HepG2 (cell line): ENCODE results near the gene PSAP. TPM values are rescaled to one million over a fixed set of nuclear protein-coding genes. Genes with fewer than 3 reads are reported as not detected.
"Not testable (repeated sequence)": the region's sequence is repeated elsewhere in the genome, so short reads cannot be mapped to it uniquely, and the experiment has no call there.

Experiments
- ATAC-seq: fragments of 200-7000 bp; cut with Tn5 transposase; 3 replicates; pipeline ENCODE4 v1.9.1; 2020; ENCODE audit warnings: mild to moderate bottlenecking, moderate library complexity
- BruUV-seq: library from RNA; stranded (reverse); fragments of 400-500 nt; replicated peaks from 2 replicates; lab custom pipeline; 2021; lab: Mats Ljungman, UMichigan
- CTCF ChIA-PET: fragments of 300-600 bp; formaldehyde crosslinking; extraction: SDS; loops from one replicate; lab custom pipeline; 2021; ENCODE audit warnings: low total read pairs, inconsistent platforms, low intra/inter-chr PET ratio; lab: Yijun Ruan, JAX
- POLR2A ChIA-PET: fragments of 350-600 bp; sonication (Branson Sonifier 250); formaldehyde crosslinking; loops from one replicate; lab custom pipeline; 2020; ENCODE audit warnings: antibody characterized with exemption, inconsistent platforms; lab: Yijun Ruan, JAX
- DNase-seq: peaks from one replicate; pipeline ENCODE4 v3.0.0-alpha.2; 2015; ENCODE audit warnings: low spot score
- FAIRE-seq: peaks from 3 replicates; lab custom pipeline; 2011; peaks lifted over from hg19 to GRCh38; lab: Jason Lieb, UNC
- H2AFZ ChIP-seq: one replicate; pipeline ENCODE4 v1.6.1; 2011; ENCODE audit warnings: low read length, inconsistent platforms
- H3K27ac ChIP-seq: fragments of 300-600 bp; 3 replicates; pipeline ENCODE4 v1.8.0; 2011; ENCODE audit warnings: mixed run types, mild to moderate bottlenecking, mixed read lengths, low read length, inconsistent platforms; ENCODE audit not compliant: insufficient read depth; ENCODE audit errors: extremely low read length
- H3K27me3 ChIP-seq, 2 experiments: fragments of 200-600 bp in 1 of 2; 2 replicates in 1 of 2; 3 replicates in 1 of 2; pipeline versions ENCODE4 v1.6.0 to v1.8.0; 2011; ENCODE audit warnings: low read length in 2 of 2, mild to moderate bottlenecking in 2 of 2, moderate library complexity in 2 of 2, inconsistent platforms in 1 of 2; ENCODE audit not compliant: insufficient read depth in 2 of 2, control insufficient read depth in 1 of 2
- H3K36me3 ChIP-seq, 2 experiments: fragments of 200-600 bp in 1 of 2; replicated peaks in 1 of 2; 2 replicates in 1 of 2; 3 replicates in 1 of 2; pipeline versions ENCODE4 v1.5.1 to v1.8.0; 2011; ENCODE audit warnings: low read length in 2 of 2, inconsistent platforms in 1 of 2; ENCODE audit not compliant: insufficient read depth in 2 of 2, control insufficient read depth in 1 of 2
- H3K4me1 ChIP-seq: 2 replicates; pipeline ENCODE4 v1.5.1; 2012; ENCODE audit warnings: low read length, inconsistent platforms; ENCODE audit not compliant: insufficient read depth
- H3K4me2 ChIP-seq: 2 replicates; pipeline ENCODE4 v1.6.0; 2011; ENCODE audit warnings: low read depth, low read length, inconsistent platforms
- H3K4me3 ChIP-seq, 3 experiments: fragments of 200-600 bp in 1 of 3; sonication (generic), shearing (Covaris generic) in 1 of 3; replicated peaks in 1 of 3; 2 replicates each; pipeline ENCODE4 v1.5.1; 2011 to 2016; ENCODE audit warnings: low read length in 3 of 3, inconsistent platforms in 2 of 3, low read depth in 2 of 3, mild to moderate bottlenecking in 2 of 3, control low read depth in 1 of 3, mixed read lengths in 1 of 3; ENCODE audit not compliant: insufficient read depth in 1 of 3
- H3K79me2 ChIP-seq: one replicate; pipeline ENCODE4 v1.6.1; 2011; ENCODE audit warnings: low read length, inconsistent platforms; ENCODE audit not compliant: insufficient read depth
- H3K9ac ChIP-seq: 2 replicates; pipeline ENCODE4 v1.6.0; 2011; ENCODE audit warnings: mild to moderate bottlenecking, low read depth, low read length, inconsistent platforms; ENCODE audit not compliant: insufficient read depth
- H3K9me3 ChIP-seq: 2 replicates; pipeline ENCODE4 v1.5.1; 2012; ENCODE audit warnings: mild to moderate bottlenecking, low read length
- H4K20me1 ChIP-seq: 2 replicates; pipeline ENCODE4 v1.6.0; 2011; ENCODE audit warnings: inconsistent platforms, mild to moderate bottlenecking, low read length, moderate library complexity; ENCODE audit not compliant: insufficient read depth
- ATF7 ChIP-seq, 2 experiments: fragments of 450-650 bp in 1 of 2; sonication (generic) in 1 of 2; formaldehyde crosslinking in 1 of 2; IDR thresholded peaks; 2 replicates each; pipeline versions ENCODE4 v1.4.0 to v1.6.1; 2016 to 2020; ENCODE audit warnings: antibody characterized with exemption in 1 of 2, mild to moderate bottlenecking in 1 of 2, missing genetic modification reagents in 1 of 2
- BCL6 ChIP-seq: IDR thresholded peaks from 2 replicates; pipeline ENCODE4 v1.6.1; 2016; ENCODE audit warnings: missing genetic modification reagents, missing compliant biosample characterization
- WIZ ChIP-seq: sonication (generic); formaldehyde crosslinking; IDR thresholded peaks from 2 replicates; pipeline ENCODE4 v1.5.1; 2020; ENCODE audit warnings: mild to moderate bottlenecking, missing genetic modification reagents
- ZNF263 ChIP-seq: sonication (generic); formaldehyde crosslinking; IDR thresholded peaks from 2 replicates; pipeline ENCODE4 v1.4.0; 2020; ENCODE audit warnings: missing genetic modification reagents
- ZNF691 ChIP-seq: sonication (generic); formaldehyde crosslinking; IDR thresholded peaks from 2 replicates; pipeline ENCODE4 v1.4.0; 2020; ENCODE audit warnings: missing genetic modification reagents, low read depth, mild to moderate bottlenecking, borderline replicate concordance
- ZNF709 ChIP-seq: sonication (generic); formaldehyde crosslinking; IDR thresholded peaks from 2 replicates; pipeline ENCODE4 v1.5.0; 2020; ENCODE audit warnings: mild to moderate bottlenecking, missing genetic modification reagents
- ZNF839 ChIP-seq: sonication (generic); formaldehyde crosslinking; IDR thresholded peaks from 2 replicates; pipeline ENCODE4 v1.4.0; 2020; ENCODE audit warnings: missing genetic modification reagents, mild to moderate bottlenecking, borderline replicate concordance
- WGBS: methylation state at CpG from one replicate; pipeline ENCODE4 v1.1.6; 2017; ENCODE audit warnings: low lambda C conversion rate; 5-methylcytosine and 5-hydroxymethylcytosine counted together
- in situ Hi-C: cut with HindIII; loops from 2 replicates; pipeline ENCODE4 v1.10.0; 2017; ENCODE audit warnings: low pct_unique_long_range_greater_than_20kb; ENCODE audit not compliant: extremely low pct_ligation_motif_present
- intact Hi-C: fragments of 100-400 bp; cut with micrococcal nuclease; formaldehyde crosslinking; loops from one replicate; pipeline ENCODE4 v1.10.0; 2022; ENCODE audit not compliant: unreplicated experiment
- polyA plus RNA-seq, 8 experiments: library from polyadenylated mRNA; depleted of rRNA in 3 of 8; stranded (reverse) in 7 of 8; unstranded in 1 of 8; fragments of >200 nt; fragmentation: Illumina TruSeq in 4 of 8; extraction: Trizol in 4 of 8; gene quantifications; 2 replicates each; pipeline versions ENCODE4 v1.2.1 to v1.2.3, GENCODE V29; 2011 to 2016; ENCODE audit warnings: low read depth in 4 of 8, missing spikeins in 1 of 8, mixed read lengths in 1 of 8; ENCODE audit not compliant: insufficient read depth in 1 of 8
- total RNA-seq, 5 experiments: library from RNA; depleted of rRNA; stranded (reverse); fragments of >200 nt; fragmentation: Illumina TruSeq; extraction: Trizol; gene quantifications; 2 replicates each; pipeline ENCODE4 v1.2.3, GENCODE V29; 2016; ENCODE audit warnings: low read depth in 1 of 5

The PSAP gene
- total and polyA plus RNA-seq, 2 of the 13 experiments (the other 11 are each of a cell fraction or from before 2014, with no cell fraction given): 323 to 643 TPM

GRCh38 chr10:71874680-71875354 lies 23.8 kb upstream of the PSAP start:
- H3K4me2 ChIP-seq, H3K9me3 ChIP-seq, ATAC-seq, BruUV-seq, H3K27ac ChIP-seq, H4K20me1 ChIP-seq, intact Hi-C loops, H3K9ac ChIP-seq, H2AFZ ChIP-seq, H3K36me3 ChIP-seq, DNase-seq, CTCF ChIA-PET, H3K27me3 ChIP-seq, POLR2A ChIA-PET, in situ Hi-C loops, H3K4me3 ChIP-seq, H3K79me2 ChIP-seq, FAIRE-seq: not testable (repeated sequence)
- peak; percentile 47; the same call in 1 of the 2 replicates for TF ChIP-seq BCL6 (CRISPR knock-in tag)
- peaks cover 31% of the 10 kb centered on the region for H3K4me1 ChIP-seq
- 42% methylated on average over 12 of the region's 13 CpGs for WGBS

- FAIRE-seq: no peak
- Histone ChIP-seq H3K27ac (no peak overlapping the region), H4K20me1 (no peaks in the 10 kb centered on the region), H3K9me3 (no peaks in the 10 kb centered on the region), H3K4me2 (no peak overlapping the region), H3K79me2 (no peaks in the 10 kb centered on the region), H3K4me3 (no peak overlapping the region), H3K9ac (no peak overlapping the region), H3K27me3 (peaks cover 0 to 7% of the 10 kb centered on the region in 2 experiments; a peak in 2 of 5 replicates), H3K36me3 (no peaks in the 10 kb centered on the region), H3K4me1 (peaks cover 30% of the 10 kb centered on the region), H2AFZ (no peak overlapping the region)
- BruUV-seq: no TSS peak
- no peak for DNase-seq
- intact Hi-C loops: no loop called here
- POLR2A ChIA-PET: no interaction called here
- in situ Hi-C loops: no loop called here
- CTCF ChIA-PET: no interaction called here
- peak; percentile 32; the same call in 2 of the 3 replicates for ATAC-seq
- TF ChIP-seq ZNF691 (CRISPR knock-in tag) (no peak), ZNF839 (CRISPR knock-in tag) (no peak), ZNF709 (no peak), ATF7 (IDR thresholded peaks at IDR 0.05) (no peak), ATF7 (CRISPR knock-in tag; IDR thresholded peaks at IDR 0.05) (no peak), ZNF263 (CRISPR knock-in tag) (no peak), WIZ (CRISPR knock-in tag) (no peak)
- 27% methylated on average over 5 of the region's 7 CpGs for WGBS
Observed at GRCh38 chr10:71873582-71874211, 22.6 kb upstream of the PSAP start.

- ATAC-seq, FAIRE-seq, H3K4me3 ChIP-seq, H2AFZ ChIP-seq, H3K27ac ChIP-seq, H3K4me2 ChIP-seq, H3K9me3 ChIP-seq, CTCF ChIA-PET, POLR2A ChIA-PET, H3K27me3 ChIP-seq, H4K20me1 ChIP-seq, BruUV-seq, H3K9ac ChIP-seq, intact Hi-C loops, H3K36me3 ChIP-seq, in situ Hi-C loops, DNase-seq, H3K79me2 ChIP-seq: not testable (repeated sequence)
- H3K4me1 ChIP-seq: peaks cover 30% of the 10 kb centered on the region
- WGBS: 83% methylated on average over 14 of the region's 32 CpGs
Observed at GRCh38 chr10:71869601-71870000, 18.6 kb upstream of the PSAP start.
